ENCODE data around the gene KCNT2.

Gene KCNT2

GRCh38 chr1:196593955-196594354 lies 14.3 kb downstream of the KCNT2 start:
- DNase-seq (ENCODE audit: insufficient read length, low spot score): no peak
- TF ChIP-seq CTCF (IDR thresholded peaks at IDR 0.05; ENCODE audit: insufficient read depth, missing control alignments): no peak
- peak; percentile 91 for FAIRE-seq

GRCh38 chr1:196590959-196591358 lies 17.3 kb downstream of the KCNT2 start:
- no peak for TF ChIP-seq CTCF (IDR thresholded peaks at IDR 0.05; ENCODE audit: insufficient read depth, missing control alignments)
- FAIRE-seq (peak; percentile 41), DNase-seq (ENCODE audit: insufficient read length, low spot score) (no peak)

GRCh38 chr1:196590012-196590708 lies 18.1 kb downstream of the KCNT2 start:
- FAIRE-seq (peak; percentile 48), DNase-seq (ENCODE audit: insufficient read length, low spot score) (no peak)
- no peak for TF ChIP-seq CTCF (IDR thresholded peaks at IDR 0.05; ENCODE audit: insufficient read depth, missing control alignments)

GRCh38 chr1:196584696-196585095 lies 23.5 kb downstream of the KCNT2 start:
- FAIRE-seq (peak; percentile 44), DNase-seq (ENCODE audit: insufficient read length, low spot score) (no peak)
- TF ChIP-seq CTCF (IDR thresholded peaks at IDR 0.05; ENCODE audit: insufficient read depth, missing control alignments): no peak

- DNase-seq (ENCODE audit: insufficient read length, low spot score): no peak
- no peak for TF ChIP-seq CTCF (IDR thresholded peaks at IDR 0.05; ENCODE audit: insufficient read depth, missing control alignments)
- FAIRE-seq: no peak
These were observed 30.9 kb downstream of the KCNT2 start for GRCh38 chr1:196577386-196577785.

GRCh38 chr1:196573226-196573625 lies 35.0 kb downstream of the KCNT2 start:
- FAIRE-seq: peak; percentile 6
- no peak for TF ChIP-seq CTCF (IDR thresholded peaks at IDR 0.05; ENCODE audit: insufficient read depth, missing control alignments)

GRCh38 chr1:196567238-196567637 lies 41.0 kb downstream of the KCNT2 start:
- DNase-seq (ENCODE audit: insufficient read length, low spot score) (no peak), FAIRE-seq (peak; percentile 46)
- no peak for TF ChIP-seq CTCF (IDR thresholded peaks at IDR 0.05; ENCODE audit: insufficient read depth, missing control alignments)

More at GRCh38 chr1:196573226-196573625, 35.0 kb downstream of the KCNT2 start:
- DNase-seq (ENCODE audit: insufficient read length, low spot score): no peak
